HG02852 (cell line): ENCODE measurements around the gene KIR2DL1.
"Not testable (repeated sequence)": the region's sequence is repeated elsewhere in the genome, so short reads cannot be mapped to it uniquely, and the experiment has no call there.

Source experiments
- ATAC-seq: cut with Tn5 transposase; IDR thresholded peaks from one replicate; pipeline ENCODE4 v1.9.1; 2021; ENCODE audit warnings: mild to moderate bottlenecking, moderate library complexity; ENCODE audit not compliant: unreplicated experiment

KIR2DL1 gene

DNA sequence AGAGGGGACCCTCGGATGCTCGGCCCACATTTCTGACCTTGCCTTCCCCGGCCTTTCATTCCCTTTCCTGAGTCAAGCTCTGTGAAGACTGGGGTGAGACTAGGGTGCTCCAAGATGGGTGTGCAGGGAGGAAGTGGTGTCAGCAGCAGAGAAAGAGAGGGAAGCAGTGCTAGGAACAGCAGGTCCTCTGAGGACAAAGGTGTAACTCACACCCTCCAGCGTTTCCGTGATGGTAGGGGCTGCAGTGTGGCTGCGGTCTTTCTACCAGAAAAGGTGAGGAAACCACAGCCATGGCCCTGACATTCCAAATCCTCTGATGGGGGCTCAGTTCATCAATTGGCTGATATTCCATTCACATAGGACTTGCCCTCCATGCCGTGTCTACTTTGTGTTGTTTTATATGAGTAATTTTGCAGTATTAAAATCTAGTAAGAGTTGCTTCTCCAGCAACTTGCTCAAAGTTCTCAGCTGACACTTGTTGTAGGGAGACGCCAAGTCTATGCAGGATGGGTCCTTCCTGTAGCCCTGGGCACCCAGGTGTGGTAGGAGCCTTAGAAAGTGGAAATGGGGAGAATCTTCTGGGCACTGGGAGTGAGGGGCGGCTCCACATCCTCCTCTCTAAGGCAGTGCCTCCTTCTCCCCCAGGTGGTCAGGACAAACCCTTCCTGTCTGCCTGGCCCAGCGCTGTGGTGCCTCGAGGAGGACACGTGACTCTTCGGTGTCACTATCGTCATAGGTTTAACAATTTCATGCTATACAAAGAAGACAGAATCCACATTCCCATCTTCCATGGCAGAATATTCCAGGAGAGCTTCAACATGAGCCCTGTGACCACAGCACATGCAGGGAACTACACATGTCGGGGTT lies 48.3 kb downstream of the KIR2DL1 start:
- no peak for ATAC-seq

DNA sequence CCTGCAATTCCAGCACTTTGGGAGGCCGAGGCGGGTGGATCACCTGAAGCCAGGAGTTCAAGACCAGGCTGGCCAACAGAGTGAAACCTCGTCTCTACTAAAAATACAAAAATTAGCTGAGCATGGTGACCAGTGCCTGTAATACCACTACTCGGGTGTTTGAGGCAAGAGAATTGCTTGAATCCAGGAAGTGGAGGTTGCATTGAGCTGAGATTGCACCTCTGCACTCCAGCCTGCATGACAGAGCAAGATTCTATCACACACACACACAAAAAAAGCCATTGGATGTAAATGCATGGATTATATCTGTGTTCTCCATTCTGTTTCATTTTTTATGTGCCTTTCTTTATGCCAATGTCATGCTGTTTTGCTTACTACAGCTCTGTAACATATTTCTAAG lies 54.8 kb downstream of the KIR2DL1 start:
- ATAC-seq, result not testable (repeated sequence)

DNA sequence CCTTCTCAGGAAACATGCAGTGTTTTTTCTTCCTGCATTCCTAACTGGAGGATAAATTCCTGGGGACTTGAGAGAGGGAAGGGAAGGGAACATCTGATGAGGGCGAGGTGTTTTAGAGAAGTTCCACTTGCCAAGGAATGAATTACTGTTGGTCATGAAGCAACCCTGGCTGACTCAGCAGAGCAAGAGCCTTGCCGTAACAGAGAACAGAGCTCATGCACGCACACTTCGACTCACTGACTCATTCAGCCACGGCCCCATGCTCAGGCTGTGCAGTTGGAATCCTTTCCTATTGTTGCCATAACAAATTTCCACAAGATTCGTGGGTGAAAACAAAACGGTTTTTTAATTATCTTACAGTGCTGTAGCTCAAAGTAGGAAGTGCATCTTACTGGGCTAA lies 55.7 kb downstream of the KIR2DL1 start:
- not testable (repeated sequence) for ATAC-seq

DNA sequence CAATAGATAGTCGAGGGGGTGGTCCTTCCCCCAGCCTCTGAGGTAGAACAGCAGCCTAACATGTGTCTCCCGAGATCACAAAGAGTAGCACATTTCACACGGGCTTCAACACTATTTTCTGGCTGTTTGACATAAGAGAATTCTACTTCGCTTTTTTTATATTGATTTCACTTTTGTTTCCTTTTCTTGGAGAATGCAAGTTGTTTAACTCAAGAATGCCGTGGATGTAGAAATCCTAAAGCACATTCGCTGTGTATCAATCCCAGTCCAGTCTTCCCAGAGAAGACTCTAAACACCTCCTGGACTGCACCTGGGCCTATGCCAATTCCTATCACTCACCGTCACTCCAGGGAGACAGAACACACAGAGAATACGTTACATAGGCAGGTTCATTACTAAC lies 58.5 kb downstream of the KIR2DL1 start:
- ATAC-seq, result not testable (repeated sequence)

DNA sequence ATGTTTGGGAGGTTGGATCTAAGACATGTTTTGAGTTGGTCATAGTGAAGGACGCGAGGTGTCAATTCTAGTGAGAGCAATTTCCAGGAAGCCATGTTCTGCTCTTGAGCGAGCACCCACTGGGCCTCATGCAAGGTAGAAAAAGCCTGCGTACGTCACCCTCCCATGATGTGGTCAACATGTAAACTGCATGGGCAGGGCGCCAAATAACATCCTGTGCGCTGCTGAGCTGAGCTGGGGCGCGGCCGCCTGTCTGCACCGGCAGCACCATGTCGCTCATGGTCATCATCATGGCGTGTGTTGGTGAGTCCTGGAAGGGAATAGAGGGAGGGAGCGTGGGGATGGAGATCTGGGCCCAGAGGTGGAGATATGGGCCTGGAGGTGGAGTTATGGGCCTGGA lies 62.9 kb downstream of the KIR2DL1 start, which contains the start of gene KIR2DS4:
Gene KIR2DS4 (plus strand): TSS at position 181 of the 400 bp plus-strand sequence.
- ATAC-seq, result not testable (repeated sequence)
